ENCODE data around the gene DMD.
"Not testable (repeated sequence)": the region's sequence is repeated elsewhere in the genome, so short reads cannot be mapped to it uniquely, and the experiment has no call there.

The DMD gene

GRCh38 chrX:32825009-32825408, 386.3 kb downstream of the DMD start:
- DNase-seq, result no peak

DNA sequence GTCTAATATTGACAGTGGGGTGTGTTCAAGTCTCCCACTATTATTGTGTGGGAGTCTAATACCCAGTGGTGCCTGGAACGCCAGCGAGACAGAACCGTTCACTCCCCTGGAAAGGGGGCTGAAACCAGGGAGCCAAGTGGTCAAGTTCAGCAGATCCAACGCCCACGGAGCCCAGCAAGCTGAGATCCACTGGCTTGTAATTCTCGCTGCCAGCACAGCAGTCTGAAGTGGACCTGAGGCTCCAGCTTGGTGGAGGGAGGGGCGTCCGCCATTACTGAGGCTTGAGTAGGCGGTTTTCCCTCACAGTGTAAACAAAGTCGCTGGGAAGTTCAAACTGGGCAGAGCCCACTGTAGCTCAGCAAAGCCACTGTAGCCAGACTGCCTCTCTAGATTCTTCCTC, 407.3 kb downstream of the DMD start:
- DNase-seq, result no peak

- no peak for DNase-seq
Observed at GRCh38 chrX:32798990-32799389, 412.4 kb downstream of the DMD start.

DNA sequence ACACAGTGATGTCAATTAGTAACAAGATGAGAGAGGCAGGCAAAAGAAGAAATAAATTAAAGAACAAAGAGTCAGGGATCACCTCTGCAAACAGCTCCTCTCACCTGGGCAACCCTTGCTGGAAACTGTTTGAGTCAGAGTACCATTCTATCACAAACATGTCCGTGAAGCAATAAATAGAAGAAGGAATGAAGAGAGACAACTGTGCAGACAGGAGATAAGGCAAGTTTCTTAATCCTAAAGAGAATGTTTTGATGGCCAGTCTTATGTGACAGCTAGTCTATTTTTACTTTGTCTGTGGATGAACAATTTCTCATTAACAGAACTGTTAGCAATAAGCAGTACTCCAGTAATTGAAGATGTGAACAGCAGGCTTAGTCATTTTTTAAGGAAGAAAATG, 422.4 kb downstream of the DMD start:
- no peak for DNase-seq

GRCh38 chrX:32780109-32780508, 431.2 kb downstream of the DMD start:
- DNase-seq, result no peak

- DNase-seq, result no peak
Observed at GRCh38 chrX:32778965-32779364, 432.4 kb downstream of the DMD start.

DNA sequence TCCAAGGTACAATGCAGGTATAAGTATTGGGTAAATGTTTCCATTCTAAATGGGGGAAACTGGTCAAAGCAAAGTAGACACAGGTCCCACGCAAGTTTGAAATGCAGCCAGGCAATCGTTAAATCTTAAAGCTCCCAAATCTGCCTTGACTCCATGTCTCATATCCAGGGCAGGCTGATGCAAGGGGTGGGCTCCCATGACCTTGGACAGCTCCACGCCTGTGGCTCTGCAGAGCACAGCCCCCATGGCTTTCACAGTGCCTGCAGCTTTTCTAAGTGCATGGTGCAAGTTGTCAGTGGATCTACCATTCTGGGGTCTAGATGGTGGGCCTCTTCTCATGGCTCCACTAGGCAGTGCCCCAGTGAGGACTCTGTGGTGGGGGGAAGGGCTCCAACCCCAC, 436.4 kb downstream of the DMD start:
- no peak for DNase-seq

GRCh38 chrX:32749070-32749469, 462.3 kb downstream of the DMD start:
- DNase-seq, result no peak

DNA sequence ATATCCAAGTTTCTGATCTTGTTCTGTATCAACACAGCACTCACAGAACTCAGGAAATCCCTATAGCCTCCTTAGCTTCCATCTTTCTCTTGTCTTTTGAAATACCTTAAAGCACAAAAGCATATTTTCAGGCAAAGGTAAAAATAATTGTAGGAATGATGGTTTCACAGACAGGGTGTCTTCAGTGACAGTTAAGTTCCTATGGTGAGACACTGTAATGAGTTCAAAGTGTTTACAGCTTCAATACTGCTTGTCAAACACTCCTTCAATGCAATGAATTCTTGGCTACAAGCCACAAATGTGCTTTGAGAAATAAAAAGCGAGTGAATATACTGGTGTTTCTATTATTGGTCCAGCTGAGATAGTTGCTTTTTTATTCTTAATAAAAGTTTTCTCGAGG, 466.0 kb downstream of the DMD start:
- DNase-seq, result no peak

DNA sequence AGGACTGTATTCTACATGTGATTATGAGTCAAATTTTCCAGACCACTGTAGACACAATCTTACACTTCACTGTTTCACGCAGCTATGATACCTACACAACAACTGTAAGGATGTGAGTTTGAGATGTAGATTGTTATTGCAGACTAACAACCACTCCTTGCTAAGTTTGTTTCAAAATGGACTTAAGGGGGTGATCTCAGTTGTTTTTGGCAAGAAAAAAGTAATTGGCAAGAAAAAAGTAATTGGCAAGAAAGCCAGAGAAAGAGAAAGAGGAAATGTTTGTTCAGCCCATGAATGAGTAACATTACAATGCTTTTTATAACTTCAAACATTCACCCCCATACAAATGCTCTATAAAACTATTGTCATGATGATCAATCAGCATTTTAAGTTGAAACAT, 466.4 kb downstream of the DMD start:
- no peak for DNase-seq

- DNase-seq, result no peak
Observed at GRCh38 chrX:32741910-32742309, 469.4 kb downstream of the DMD start.

DNA sequence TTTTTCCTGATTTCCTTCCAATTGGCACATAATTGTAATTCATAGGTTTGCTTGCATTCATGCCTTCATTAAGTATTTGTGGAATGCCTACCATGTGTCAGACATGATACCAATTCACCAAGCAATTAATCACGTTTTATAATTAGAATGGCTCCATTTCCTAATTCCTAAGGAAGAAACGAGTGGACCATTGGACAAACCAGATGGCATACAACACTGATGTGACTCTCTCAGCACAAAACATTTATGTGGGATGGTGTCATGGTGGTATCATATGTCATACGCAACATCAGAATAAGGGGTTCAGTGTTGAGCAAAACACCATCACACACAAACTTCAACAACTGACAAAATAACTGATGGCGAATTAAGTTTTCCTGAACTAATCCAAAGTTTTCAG, 502.8 kb downstream of the DMD start:
- no peak for DNase-seq

DNA sequence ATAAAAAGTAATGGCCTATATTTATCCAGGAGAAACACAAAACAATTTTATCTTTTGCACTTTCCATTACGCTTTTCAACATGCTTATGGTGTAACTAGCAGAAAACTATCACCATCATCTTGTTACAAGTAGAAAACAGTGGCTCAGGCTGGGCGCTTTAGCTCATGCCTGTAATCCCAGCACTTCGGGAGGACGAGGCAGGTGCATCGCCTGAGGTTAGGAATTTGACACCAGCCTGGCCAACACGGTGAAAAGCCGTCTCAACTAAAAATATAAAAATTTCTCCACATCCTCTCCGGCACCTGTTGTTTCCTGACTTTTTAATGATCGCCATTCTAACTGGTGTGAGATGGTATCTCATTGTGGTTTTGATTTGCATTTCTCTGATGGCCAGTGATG, 506.0 kb downstream of the DMD start:
- DNase-seq, result not testable (repeated sequence)

DNA sequence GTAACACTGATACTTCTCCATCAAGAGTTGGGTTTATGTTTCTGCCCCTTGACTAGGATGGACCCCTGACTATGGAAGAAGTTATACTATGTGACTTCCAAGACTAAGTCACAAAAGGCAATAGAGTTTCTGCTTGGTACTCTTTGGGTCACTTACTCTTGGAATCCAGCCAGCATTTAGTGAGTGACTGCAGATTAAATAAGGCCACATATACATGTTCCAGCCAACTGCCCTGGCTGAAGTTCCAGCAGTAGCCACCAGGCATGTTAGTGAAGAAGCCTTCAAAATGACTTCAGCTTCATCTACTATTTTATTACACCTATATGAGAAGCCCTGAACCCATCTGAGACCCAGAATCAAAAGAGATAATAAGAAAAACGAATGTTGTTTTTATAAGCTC, 524.0 kb downstream of the DMD start:
- no peak for DNase-seq

DNA sequence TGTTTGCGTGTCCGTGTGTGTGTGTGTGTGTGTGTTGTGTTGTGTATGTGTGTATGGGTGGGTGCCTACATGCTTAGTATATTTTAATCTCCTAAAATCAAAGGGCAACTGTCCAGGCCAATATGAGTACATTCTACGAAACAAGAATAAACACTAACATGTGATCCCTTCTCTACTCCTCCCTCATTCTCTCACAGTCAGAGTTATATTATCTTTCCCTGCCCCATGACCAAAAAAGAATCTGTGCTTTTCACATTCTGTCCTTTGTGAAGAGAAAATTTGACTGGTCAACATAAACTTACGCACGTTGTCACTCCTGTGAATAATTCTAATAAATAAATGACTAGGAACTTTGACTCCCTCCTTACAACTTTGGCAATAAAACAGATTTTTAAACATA, 532.9 kb downstream of the DMD start:
- DNase-seq, result no peak

GRCh38 chrX:32673193-32673592, 538.2 kb downstream of the DMD start:
- DNase-seq, result no peak

GRCh38 chrX:32662516-32662915, 548.8 kb downstream of the DMD start:
- DNase-seq, result no peak

DNA sequence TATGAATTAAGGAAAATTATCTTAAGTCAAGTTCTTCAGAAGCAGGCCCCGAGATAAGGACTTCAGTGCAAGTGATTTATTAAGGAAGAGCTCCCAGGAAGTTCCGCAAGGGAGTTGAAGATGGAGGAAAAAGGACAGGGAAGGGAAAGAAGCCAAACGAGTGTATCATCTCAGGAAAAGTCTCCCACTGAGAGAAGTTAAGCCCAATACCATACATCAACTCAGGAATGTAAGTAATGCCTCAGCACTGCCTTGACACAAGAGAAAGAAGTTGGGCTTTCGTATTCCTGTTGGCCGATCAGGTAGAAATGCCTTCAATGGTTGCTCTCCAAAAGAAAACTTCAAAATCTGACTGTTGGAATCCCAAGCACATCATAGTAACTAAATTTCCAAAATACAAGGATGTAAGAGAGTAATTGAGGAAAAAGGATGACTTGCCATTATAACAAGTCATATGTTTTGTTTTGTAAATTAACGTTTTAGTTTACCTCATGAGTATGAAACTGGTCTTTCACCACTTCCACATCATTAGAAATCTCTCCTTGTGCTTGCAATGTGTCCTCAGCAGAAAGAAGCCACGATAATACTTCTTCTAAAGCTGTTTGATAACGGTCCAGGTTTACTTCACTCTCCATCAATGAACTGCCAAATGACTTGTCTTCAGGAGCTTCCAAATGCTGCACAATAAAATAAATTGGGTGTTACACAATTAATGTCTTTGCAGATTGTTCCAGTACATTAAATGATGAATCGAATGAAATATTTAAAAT, 566.7 kb downstream of the DMD start:
- no peak for DNase-seq

GRCh38 chrX:32642283-32642682, 569.1 kb downstream of the DMD start:
- DNase-seq, result no peak

- no peak for DNase-seq
Observed at GRCh38 chrX:32618154-32618553, 593.2 kb downstream of the DMD start.

- no peak for DNase-seq
Observed at GRCh38 chrX:32614707-32615106, 596.6 kb downstream of the DMD start.

DNA sequence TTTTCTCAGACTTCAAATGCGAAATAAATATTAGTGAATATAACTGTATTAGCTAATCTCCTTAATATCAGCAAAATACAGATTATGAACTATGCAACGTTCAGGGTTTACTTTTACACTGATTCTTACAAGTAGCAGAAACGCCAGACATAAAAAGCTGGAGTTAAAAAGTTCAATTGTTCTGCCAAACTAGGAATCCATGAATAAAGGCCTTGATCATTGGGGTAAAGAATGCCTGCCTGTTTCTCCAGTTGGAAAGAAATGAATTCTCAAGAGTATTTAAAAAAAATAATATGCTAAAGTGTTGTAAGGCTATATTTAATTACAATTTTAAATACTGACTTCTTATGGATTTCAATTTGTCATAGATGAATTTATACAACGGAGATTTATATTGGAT, 612.2 kb downstream of the DMD start:
- DNase-seq, result no peak

DNA sequence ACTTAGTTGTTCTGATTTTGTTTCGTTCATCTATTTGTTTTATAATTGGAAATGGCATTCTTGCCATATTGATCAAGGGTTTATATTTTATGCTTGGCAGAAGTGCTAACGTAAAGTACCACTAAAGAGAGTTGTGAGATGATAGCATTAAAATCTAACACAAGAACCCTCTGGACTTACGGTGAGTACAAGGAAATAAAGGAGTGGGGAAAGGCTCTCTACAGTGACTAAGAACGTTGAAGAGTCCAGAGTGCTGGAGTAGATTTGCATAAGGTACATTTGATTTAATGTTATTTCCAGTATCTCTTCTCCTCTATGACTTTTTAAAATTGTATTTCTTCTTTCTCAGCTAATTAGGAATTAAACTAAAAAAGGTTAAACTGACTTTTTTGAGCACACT, 612.6 kb downstream of the DMD start:
- no peak for DNase-seq

DNA sequence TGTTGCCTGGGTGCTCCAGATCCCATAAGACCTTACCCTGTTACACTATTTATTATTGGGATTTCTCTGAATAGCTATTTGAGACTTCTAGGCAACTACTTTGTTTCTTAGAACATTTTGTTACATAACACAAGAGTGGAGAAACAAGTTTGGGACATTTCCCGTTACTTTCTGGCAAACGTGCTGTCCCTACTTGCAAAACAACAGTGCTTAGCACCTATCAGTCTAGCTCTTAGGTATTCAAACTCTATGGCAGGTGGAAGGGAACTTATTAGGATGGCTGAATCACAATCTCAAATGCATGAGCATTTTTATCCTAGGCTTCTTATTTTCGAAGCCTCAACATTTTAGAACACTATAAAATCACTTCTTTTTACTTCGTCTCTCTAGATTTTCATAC, 613.6 kb downstream of the DMD start:
- DNase-seq, result no peak

DNA sequence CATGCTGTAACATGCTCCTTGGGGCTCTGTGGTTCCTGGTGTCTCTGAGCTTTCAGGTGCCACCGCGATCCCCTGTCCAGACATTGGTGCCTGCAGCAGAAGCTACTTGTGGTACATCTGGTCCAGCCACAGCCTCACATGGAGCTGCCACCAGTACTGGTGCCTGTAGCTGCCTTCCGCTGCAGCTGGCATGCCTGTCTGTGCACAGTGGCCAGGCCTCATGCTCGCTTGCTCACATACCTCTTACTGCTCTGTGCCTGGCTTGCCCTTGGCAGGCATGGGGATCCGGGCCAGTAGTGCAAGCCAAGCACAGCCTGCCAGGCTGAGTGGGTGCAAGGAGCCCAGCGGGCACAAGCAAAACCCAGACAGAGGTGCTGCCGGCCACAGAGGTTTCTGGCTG, 618.6 kb downstream of the DMD start:
- DNase-seq, result no peak

DNA sequence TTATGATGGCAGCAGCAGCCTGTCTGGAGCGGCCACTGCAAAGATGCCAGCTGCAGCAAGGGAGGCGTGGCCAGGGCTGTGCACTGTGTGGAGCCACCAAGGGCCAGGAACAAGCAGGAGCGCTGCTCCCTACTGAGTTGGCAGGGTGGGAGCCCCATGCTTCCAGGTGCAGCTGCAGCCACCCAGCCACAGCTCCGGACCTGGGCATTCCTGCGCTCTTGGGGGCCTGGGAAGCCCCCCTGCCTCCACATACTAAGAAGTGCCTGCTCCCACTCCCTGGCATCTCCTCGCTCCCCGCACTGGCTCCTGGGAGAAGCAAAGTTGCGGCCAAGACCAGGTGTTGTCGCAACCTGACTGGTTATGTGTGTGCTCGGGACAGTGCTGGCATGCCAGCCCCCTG, 619.8 kb downstream of the DMD start:
- DNase-seq, result no peak

Measured in activated CD4-positive, alpha-beta T cell treated with anti-CD3 and anti-CD28 coated beads for 4 hours (primary cell).